Measurements from ENCODE around the gene CABP4. TPM values are rescaled to one million over a fixed set of nuclear protein-coding genes. Genes with fewer than 3 reads are reported as not detected.

The CABP4 gene
- polyA plus RNA-seq (2014; cell fraction: cytosol; rRNA removed) = not detected in 2 replicates
- polyA plus RNA-seq (2014; cell fraction: nucleus; rRNA removed) = not detected in 2 replicates

GRCh38 chr11:67455054-67455453 lies at the start of gene CABP4:
TSS of gene CABP4 (plus strand) at chr11:67455354. CDS start at chr11:67455424, 70 bp downstream.
- DNase-seq (ENCODE audit: low spot score) = no peak

DNA sequence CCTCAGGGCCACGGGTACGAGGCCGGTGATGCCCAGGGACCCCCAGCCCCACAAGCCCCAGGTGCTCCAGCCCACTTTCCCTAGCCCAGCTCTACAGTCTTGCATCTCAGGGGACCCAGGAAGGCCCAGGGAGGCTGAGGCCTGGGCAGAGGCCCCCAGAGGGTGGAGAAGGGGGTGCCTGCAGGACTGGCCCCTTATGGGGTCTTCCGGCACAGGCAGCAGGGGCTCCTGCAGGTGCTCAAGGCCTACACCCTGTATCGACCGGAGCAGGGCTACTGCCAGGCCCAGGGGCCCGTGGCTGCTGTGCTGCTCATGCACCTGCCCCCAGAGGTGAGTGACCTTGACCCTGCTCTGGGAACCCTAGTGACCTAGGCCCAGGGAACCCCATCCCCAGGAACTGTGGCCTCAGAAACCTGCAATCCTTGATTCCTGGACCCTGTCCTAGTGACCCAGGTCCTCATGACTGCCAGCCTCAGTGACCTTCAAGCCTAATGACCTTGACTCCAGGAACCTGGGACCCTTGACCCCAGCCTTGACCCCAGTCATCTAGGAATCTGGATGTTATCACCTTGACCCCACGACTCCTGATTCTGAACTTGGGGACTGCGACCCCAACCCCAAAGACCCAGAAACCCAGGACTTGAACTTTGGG lies 49.3 kb upstream of the CABP4 start:
- no peak for DNase-seq (ENCODE audit: low spot score)

DNA sequence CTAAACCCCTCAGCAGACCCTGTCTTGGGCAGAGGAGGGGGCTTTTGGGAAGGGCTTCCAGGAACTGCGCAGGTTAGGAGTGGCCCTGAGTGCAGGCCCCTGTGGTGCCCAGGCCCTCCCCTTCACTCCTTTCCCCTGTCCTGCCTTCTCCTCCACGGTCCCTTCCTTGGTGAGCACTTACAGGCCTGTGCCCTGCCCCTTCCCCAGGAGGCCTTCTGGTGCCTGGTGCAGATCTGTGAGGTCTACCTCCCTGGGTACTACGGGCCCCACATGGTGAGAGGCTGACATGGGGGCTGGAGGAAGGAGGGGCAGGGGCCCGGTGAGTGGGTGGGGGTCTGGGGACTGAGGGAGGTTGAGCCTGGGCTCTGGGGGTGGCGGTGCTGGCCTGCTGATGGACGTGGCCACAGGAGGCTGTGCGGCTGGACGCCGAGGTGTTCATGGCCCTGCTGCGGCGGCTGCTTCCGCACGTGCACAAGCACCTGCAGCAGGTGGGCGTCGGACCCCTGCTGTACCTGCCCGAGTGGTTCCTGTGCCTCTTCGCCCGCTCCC lies 48.7 kb upstream of the CABP4 start:
- no peak for DNase-seq (ENCODE audit: low spot score)

DNA sequence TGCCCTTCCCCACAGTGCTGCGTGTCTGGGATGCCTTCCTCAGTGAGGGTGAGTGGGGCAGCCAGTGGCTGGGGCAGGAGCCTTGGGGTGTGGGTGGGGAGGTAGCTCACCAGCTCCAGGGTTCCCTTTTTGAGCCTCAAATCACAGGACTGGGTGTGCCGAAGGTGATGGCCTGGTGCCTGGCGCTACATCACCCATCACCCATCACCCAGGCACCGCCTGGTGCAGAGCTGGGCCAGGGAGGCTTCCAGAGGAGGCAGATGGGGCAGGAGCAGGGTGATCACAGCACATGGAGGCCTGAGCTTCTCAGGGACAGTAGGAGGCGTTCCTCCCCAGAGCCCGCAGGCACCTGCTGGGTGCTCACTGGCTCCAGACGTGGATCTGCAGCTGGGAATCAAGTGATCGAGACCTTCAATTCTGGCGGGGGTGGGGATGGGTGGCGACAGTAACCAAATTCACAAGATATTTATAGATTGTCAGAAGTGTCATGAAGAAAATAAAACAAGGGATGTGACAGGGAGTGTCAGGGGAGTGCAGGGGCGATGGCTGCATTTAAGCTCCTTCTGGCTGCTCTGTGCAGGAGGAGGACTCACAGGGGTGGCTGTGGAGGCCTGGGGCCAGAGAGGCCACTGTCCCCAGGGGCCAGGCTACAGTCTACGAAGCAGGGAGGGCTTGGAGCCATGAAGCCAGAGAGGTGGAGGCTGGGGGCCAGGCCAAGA lies 48.0 kb upstream of the CABP4 start:
- no peak for DNase-seq (ENCODE audit: low spot score)

DNA sequence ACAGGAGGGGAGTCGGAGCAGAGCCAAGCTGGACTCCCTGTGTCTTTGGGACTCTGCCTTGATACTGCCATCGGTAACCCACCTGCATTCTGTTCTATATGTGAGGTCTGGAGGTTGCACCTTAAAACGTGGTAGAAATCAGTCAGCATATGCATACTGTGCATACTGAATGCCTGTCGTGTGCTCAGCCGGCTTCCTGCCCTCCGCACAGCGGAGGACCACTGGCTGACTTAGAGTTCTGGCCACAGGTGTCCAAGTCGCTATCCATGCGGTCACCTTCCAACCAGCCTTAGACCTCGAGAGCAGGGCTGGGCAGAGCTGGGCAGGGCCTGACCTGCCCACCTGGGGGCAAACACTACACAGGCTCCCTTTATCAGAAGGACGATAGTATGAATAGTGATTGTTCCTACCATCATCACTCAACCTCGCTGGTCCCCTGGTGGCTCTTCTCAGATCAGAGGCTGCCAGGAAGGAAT lies 47.4 kb upstream of the CABP4 start:
- no peak for DNase-seq (ENCODE audit: low spot score)

GRCh38 chr11:67408437-67409200 lies 46.5 kb upstream of the CABP4 start:
- DNase-seq (ENCODE audit: low spot score) = no peak

DNA sequence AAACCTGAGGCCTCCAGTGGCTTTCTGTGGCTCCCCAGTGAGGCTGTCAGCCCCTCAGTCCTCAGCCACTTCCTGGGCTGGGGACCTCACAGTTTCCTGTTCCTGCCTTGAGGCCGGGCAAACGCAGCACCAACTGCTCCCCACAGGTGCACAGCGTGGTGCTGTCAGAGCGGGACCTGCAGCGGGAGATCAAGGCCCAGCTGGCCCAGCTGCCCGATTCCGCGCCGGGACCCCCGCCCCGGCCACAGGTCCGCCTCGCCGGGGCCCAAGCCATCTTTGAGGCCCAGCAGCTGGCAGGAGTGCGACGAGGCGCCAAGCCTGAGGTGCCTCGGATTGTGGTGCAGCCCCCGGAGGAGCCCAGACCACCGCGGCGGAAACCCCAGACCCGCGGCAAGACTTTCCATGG lies 45.9 kb upstream of the CABP4 start:
- no peak for DNase-seq (ENCODE audit: low spot score)

DNA sequence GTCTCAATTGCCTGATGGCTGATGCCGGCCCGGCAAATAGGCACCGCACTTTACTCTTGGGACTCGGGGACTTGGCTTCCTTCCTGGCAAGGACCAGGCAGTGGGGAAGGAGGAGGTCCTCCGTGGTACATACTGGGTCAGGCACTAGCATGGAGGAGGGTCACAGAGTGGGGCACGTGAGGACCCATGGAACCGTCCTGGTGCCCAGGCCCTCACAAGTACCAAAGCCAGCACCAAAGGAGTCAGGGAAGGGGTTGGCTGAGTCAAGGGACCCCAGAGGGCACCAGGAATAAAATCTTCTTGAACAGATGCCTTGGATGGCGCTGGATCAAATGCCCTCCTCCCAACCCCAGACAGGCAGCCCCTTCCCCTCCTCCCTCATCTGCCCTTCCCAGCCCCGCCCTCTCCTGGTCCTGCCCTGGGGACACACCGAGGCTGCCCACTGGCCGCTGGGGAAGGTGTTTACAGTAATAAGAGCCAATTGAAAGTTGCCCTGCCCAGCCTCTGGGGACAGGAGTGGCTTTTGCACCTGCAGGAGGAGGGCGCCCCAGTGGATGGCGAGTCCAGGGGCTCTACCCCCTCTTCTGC lies 45.3 kb upstream of the CABP4 start:
- no peak for DNase-seq (ENCODE audit: low spot score)

DNA sequence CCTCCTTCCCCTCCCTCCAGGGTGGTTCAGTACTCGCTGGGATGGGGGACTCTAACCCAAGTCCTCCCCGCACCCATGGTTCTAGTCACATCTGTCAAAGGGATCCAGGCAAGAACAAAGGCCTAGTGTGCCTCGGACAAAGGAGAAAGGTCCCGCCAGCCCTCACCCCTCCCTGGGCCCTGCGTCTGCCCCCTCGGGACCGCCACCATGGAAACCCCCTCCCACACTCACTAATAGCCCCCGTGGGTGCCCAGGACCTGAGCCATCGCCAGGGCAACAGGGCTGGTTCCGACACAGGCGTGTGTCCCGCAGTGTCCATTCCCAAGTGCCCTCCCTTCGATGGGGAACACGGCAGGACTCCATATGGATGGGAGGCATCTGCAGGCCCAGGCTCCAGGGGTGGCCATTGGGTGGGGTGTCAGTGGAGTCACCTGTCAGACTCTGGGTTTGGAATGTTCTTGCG lies 44.8 kb upstream of the CABP4 start:
- DNase-seq (ENCODE audit: low spot score) = no peak

DNA sequence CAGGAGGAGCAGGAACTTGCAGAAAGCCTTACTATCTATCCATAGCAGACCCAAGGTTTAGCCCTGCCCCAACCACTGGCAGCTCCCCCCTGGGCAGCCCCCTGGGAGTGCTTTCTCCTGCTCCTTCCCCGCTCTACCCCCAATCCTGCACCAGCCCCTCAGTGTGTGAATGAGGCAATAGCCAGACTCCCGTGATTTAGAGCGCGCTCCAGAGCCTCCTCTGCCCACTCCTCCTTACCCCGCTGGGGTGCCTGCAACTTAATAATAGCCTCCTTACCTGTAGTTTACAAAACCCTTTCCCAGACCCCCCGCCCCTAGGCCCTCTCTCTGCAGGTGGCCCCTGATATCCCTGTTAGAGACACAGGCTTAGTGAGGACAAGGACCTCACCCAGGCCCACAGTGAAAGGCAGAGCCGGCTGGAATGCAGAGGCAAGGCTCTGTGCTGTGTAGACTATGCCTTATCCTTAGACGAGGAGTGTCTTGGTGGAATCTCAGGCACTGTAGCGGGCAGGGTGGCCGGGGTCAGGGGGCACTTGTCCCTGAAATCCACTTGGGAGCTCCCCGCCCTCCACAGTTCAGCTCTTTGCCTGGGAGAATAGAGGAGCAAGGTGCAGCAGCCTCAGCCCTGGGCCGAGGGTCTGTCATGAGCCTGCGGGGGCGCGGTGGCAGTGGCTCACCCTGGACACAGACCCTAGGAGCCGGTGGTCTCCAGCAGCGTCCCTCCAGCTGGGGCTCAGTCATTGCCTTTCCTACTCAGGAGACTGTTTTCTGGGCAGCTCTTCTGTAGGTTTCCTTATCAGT lies 44.0 kb upstream of the CABP4 start:
- no peak for DNase-seq (ENCODE audit: low spot score)

GRCh38 chr11:67411785-67412152 lies 43.4 kb upstream of the CABP4 start:
- DNase-seq (ENCODE audit: low spot score) = no peak

GRCh38 chr11:67412495-67413179 lies 42.5 kb upstream of the CABP4 start:
- no peak for DNase-seq (ENCODE audit: low spot score)

- DNase-seq (ENCODE audit: low spot score) = no peak
These were observed 41.8 kb upstream of the CABP4 start for GRCh38 chr11:67413266-67413849.

DNA sequence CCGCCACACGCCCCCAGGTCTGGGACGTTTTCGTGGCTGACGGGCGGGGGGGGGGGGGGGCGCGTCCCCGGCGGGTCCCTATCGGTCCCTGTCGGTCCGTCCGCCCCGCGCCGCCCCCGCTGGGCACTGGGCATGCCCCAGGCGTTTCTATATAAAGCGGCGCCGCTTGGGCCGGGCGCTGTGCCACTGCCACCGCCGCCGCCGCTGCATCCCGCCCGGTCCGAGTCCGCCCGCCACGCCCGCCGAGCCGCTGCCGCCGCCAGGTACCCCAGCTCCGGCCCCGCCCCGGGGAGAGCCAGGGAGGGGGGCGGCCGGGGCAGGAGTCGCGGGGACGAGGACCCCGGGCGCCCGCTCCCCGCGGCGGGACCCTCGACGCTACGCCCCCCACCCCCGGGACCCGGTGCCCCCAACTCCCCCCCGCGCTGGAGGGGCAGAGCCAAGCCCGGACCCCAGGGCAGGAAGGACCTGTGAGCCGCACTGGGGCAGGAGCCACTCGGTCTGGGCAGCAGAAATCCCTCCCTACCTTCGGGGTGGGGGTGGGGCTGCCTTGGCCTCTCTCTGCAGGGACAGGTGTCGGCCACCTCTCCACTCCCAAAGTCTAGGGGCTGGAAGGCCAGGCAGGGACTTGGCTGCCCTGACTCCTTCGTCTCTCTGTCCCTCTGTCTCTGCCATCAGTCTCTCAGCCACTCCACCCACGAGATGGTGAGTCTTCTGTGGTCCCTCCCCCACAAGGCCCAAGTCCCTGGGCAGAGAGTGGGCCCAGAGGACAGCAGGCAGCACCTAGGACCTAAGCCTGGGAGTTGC lies 39.5 kb upstream of the CABP4 start, which contains the start of gene CARNS1:
TSS of gene CARNS1 (plus strand) at position 178 of the 804 bp plus-strand sequence. CDS start at position 700, 522 bp downstream.
- DNase-seq (ENCODE audit: low spot score) = no peak

DNA sequence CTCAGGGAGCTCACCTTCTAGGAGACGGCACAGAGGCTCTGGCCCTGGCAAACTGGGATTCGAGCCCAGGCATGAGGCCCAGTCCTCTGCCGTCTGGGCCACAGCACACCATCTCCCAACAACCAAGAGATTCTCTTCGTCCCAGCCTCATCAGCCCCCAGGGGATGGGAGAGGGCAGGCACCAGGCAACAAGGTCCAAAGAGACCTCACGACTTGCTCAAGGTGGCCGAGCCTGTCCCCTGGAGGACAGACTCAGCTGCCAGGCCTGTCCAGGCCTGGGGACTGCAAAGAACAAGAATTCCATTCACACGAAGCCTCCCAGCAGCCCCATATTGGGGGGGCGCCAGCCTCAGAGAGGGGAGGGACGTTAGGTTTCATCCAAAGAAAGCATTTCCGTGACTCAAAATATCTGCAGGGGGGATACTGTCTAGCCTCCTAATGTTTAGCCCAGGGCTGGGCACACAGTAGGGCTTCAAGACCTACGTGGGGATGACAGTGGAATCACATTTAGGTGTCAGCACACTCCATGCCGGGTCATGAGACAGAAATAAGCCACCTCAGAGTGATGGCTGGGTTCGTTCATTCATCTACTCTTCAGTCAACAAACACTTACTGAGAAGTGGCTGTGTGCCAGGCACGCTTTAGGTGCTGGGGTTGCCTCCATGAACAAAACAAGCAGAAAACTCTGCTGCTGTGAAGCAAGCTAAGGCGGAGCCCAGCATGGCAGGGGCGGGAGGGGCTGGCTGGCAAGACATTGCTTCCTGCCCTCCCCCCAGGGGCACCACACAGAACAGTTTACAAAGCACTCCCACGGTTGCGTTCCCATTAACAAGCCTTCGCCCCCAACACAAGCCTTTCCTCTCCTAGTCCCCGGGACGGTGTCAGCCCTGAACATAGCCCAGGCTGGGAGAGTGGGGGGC lies 38.5 kb upstream of the CABP4 start:
- DNase-seq (ENCODE audit: low spot score) = no peak

- DNase-seq (ENCODE audit: low spot score) = no peak
These were observed 37.7 kb upstream of the CABP4 start for GRCh38 chr11:67417425-67417824.

DNA sequence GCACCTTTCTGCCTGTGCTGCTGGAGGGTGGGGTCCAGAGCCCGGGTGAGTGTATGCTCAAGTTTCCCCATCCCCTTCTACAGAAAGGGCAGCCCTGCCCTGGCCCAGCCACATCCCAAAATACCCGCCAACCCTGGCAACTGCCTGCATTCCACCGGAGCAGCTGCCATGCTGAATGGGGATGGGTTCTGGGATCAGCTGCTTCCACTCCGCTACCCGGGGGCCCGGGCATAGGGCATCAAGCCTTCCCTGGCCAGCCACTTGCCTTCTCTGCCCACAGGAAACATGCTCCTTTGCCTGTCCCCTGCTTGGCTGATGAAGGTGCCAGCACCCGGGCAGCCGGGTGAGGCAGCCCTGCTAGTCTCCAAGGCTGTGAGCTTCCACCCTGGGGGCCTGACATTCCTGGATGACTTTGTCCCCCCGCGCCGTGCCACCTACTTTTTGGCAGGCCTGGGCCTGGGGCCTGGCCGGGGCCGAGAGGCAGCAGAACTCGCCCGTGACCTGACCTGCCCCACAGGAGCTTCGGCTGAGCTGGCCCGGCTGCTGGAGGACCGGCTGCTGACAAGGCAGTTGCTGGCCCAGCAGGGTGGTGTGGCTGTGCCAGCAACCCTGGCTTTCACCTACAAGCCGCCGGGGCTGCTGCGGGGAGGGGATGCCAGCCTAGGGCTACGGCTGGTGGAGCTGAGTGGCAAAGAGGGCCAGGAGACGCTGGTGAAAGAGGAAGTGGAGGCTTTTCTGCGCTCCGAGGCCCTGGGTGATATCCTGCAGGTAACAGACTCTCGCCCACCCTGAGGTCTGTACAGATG lies 36.5 kb upstream of the CABP4 start:
- DNase-seq (ENCODE audit: low spot score) = no peak
